Liver (tissue), 9 donors: ENCODE data around the gene WDR36. TPM values are rescaled to one million over a fixed set of nuclear protein-coding genes. Genes with fewer than 3 reads are reported as not detected.

Source experiments
- DNase-seq: peaks from one replicate; pipeline ENCODE4 v3.0.0-alpha.2; 2017; ENCODE audit warnings: low spot score
- H3K27ac ChIP-seq, 2 donors: one replicate each; pipeline ENCODE4 v1.7.0; 2013; ENCODE audit warnings: inconsistent platforms in 2 of 2, low read length in 2 of 2, control low read depth in 1 of 2, low read depth in 1 of 2, mild to moderate bottlenecking in 1 of 2
- H3K27me3 ChIP-seq, 4 donors: one replicate each; pipeline versions ENCODE4 v1.6.1 to v1.7.0; 2013; ENCODE audit warnings: low read length in 3 of 4, inconsistent platforms in 1 of 4, mild to moderate bottlenecking in 1 of 4, moderate library complexity in 1 of 4; ENCODE audit not compliant: control insufficient read depth in 4 of 4, insufficient read depth in 4 of 4
- H3K36me3 ChIP-seq, 4 donors: one replicate each; pipeline versions ENCODE4 v1.6.1 to v1.7.0; 2013; ENCODE audit warnings: low read length in 3 of 4, mild to moderate bottlenecking in 3 of 4, low read depth in 1 of 4, moderate library complexity in 1 of 4; ENCODE audit not compliant: control insufficient read depth in 4 of 4, insufficient read depth in 3 of 4
- H3K4me1 ChIP-seq, 4 donors: one replicate each; pipeline versions ENCODE4 v1.6.1 to v1.7.0; 2013; ENCODE audit warnings: low read length in 3 of 4, mild to moderate bottlenecking in 3 of 4, moderate library complexity in 1 of 4; ENCODE audit not compliant: control insufficient read depth in 4 of 4, insufficient read depth in 4 of 4
- H3K4me3 ChIP-seq, 3 donors: one replicate each; pipeline versions ENCODE4 v1.6.1 to v1.7.0; 2013; ENCODE audit warnings: low read length in 3 of 3, control low read depth in 1 of 3, low read depth in 1 of 3, mild to moderate bottlenecking in 1 of 3
- H3K9ac ChIP-seq, 2 donors: one replicate each; pipeline ENCODE4 v1.7.0; 2013; ENCODE audit warnings: low read length in 2 of 2, mild to moderate bottlenecking in 2 of 2, moderate library complexity in 2 of 2, control low read depth in 1 of 2, low read depth in 1 of 2
- H3K9me3 ChIP-seq, 4 donors: one replicate each; pipeline versions ENCODE4 v1.6.1 to v1.7.0; 2013; ENCODE audit warnings: low read length in 3 of 4; ENCODE audit not compliant: control insufficient read depth in 4 of 4
- EGR1 ChIP-seq, 2 donors: IDR thresholded peaks; 2 replicates each; pipeline ENCODE4 v1.6.1; 2016 to 2018; ENCODE audit warnings: antibody characterized with exemption in 2 of 2, low read depth in 2 of 2
- FOXA1 ChIP-seq: IDR thresholded peaks from 2 replicates; pipeline ENCODE4 v1.6.1; 2016; ENCODE audit warnings: antibody characterized with exemption
- FOXA2 ChIP-seq: IDR thresholded peaks from 2 replicates; pipeline ENCODE4 v1.6.1; 2016; ENCODE audit warnings: antibody characterized with exemption
- HNF4A ChIP-seq, 2 donors: conservative IDR thresholded peaks; 2 replicates each; pipeline ENCODE4 v1.6.1; 2016; ENCODE audit warnings: antibody characterized with exemption in 2 of 2, mild to moderate bottlenecking in 2 of 2
- HNF4G ChIP-seq: IDR thresholded peaks from 2 replicates; pipeline ENCODE4 v1.6.1; 2016; ENCODE audit warnings: antibody characterized with exemption
- JUND ChIP-seq, 2 donors: IDR thresholded peaks; 2 replicates each; pipeline ENCODE4 v1.6.1; 2016; ENCODE audit warnings: antibody characterized with exemption in 2 of 2
- NR2F2 ChIP-seq: IDR thresholded peaks from 2 replicates; pipeline ENCODE4 v1.6.1; 2016; ENCODE audit warnings: antibody characterized with exemption
- RAD21 ChIP-seq, 2 donors: IDR thresholded peaks; 2 replicates each; pipeline ENCODE4 v1.6.1; 2016; ENCODE audit warnings: antibody characterized with exemption in 2 of 2, mild to moderate bottlenecking in 2 of 2
- RXRA ChIP-seq, 2 donors: IDR thresholded peaks; 2 replicates each; pipeline ENCODE4 v1.6.1; 2017 to 2018; ENCODE audit warnings: antibody characterized with exemption in 2 of 2, mild to moderate bottlenecking in 1 of 2
- SP1 ChIP-seq: IDR thresholded peaks from 2 replicates; pipeline ENCODE4 v1.6.1; 2018; ENCODE audit warnings: antibody characterized with exemption, mild to moderate bottlenecking
- TAF1 ChIP-seq: conservative IDR thresholded peaks from 2 replicates; pipeline ENCODE4 v1.6.1; 2016; ENCODE audit warnings: antibody characterized with exemption, mild to moderate bottlenecking
- YY1 ChIP-seq: IDR thresholded peaks from 2 replicates; pipeline ENCODE4 v1.6.1; 2016; ENCODE audit warnings: antibody characterized with exemption, mild to moderate bottlenecking
- WGBS: extraction: QIAGEN DNeasy Blood & Tissue Kit; methylation state at CpG from one replicate; pipeline ENCODE4 v1.1.7; 2013; 5-methylcytosine and 5-hydroxymethylcytosine counted together
- polyA plus RNA-seq, 2 donors: library from polyadenylated mRNA; stranded (reverse) in 1 of 2; unstranded in 1 of 2; fragments of 200-250 nt in 1 of 2; fragments of >200 nt in 1 of 2; fragmentation: Nextera tagmentation in 1 of 2; extraction: Ambion mirVana in 1 of 2; gene quantifications; one replicate each; pipeline versions ENCODE4 v1.2.1 to v1.2.3, GENCODE V29; 2013 to 2015
- total RNA-seq, 2 donors: library from RNA; depleted of rRNA; stranded (reverse); fragments of >200 nt; gene quantifications; one replicate each; pipeline ENCODE4 v1.2.3, GENCODE V29; 2014
- TF ChIP-seq, protein P1 (sequence below): fragments of 150-350 bp; IDR thresholded peaks from 2 replicates; pipeline ENCODE4 v1.5.1; 2017; ENCODE audit warnings: improper control_type of control experiment, low read depth, low read length; ENCODE audit not compliant: missing input control
- TF ChIP-seq, protein P2 (sequence below): IDR thresholded peaks from 2 replicates; pipeline ENCODE4 v1.6.1; 2016; ENCODE audit warnings: antibody characterized with exemption
- TF ChIP-seq, protein P3 (sequence below): IDR thresholded peaks from 2 replicates; pipeline ENCODE4 v1.6.1; 2016; ENCODE audit warnings: antibody characterized with exemption
- TF ChIP-seq, protein P4 (sequence below): IDR thresholded peaks from 2 replicates; pipeline ENCODE4 v1.6.1; 2016; ENCODE audit warnings: antibody characterized with exemption
- donor health status: healthy.
- donor health status: healthy.
- donor health status: healthy.
- donor health status: healthy.
- donor health status: healthy.

WDR36 gene
- total and polyA plus RNA-seq, 4 donors, result 5.2 to 25.7 (median 12.1) TPM

DNA sequence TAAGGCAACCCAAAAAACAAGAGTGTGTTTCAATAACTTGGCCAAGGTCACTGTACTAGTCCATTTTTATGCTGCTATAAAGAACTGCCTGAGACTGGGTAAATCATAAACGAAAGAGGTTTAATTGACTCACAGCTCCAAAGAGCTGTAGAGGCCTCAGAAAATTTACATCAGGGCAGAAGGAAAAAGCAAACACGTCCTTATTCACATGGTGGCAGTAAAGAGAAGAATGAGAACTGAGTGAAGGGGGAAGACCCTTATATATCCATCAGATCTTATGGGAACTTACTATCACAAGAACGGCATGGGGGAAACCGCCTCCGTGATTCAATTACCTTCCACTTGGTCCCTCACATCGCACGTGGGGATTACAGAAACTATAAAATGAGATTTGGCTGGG, 67.7 kb downstream of the WDR36 start:
- Histone ChIP-seq H3K9ac (no peak overlapping the region), H3K27ac (no peak overlapping the region), H3K36me3 (no peaks in the 10 kb centered on the region), H3K9me3 (no peaks in the 10 kb centered on the region), H3K4me1 (no peaks in the 10 kb centered on the region), H3K4me3 (no peak overlapping the region), H3K27me3 (no peaks in the 10 kb centered on the region)
- no peak for DNase-seq
- 63% methylated on average over 7 of the region's 7 CpGs for WGBS
- TF ChIP-seq TAF1 (no peak), HNF4A (conservative IDR thresholded peaks at IDR 0.05) (no peak), HNF4G (no peak), RAD21 (IDR thresholded peaks at IDR 0.05) (no peak), RXRA (IDR thresholded peaks at IDR 0.05) (no peak), EGR1 (IDR thresholded peaks at IDR 0.05; ENCODE audit: low read depth in 2 of 2) (no peak), JUND (IDR thresholded peaks at IDR 0.05) (no peak), FOXA1 (no peak)
- TF ChIP-seq, protein P1, sequence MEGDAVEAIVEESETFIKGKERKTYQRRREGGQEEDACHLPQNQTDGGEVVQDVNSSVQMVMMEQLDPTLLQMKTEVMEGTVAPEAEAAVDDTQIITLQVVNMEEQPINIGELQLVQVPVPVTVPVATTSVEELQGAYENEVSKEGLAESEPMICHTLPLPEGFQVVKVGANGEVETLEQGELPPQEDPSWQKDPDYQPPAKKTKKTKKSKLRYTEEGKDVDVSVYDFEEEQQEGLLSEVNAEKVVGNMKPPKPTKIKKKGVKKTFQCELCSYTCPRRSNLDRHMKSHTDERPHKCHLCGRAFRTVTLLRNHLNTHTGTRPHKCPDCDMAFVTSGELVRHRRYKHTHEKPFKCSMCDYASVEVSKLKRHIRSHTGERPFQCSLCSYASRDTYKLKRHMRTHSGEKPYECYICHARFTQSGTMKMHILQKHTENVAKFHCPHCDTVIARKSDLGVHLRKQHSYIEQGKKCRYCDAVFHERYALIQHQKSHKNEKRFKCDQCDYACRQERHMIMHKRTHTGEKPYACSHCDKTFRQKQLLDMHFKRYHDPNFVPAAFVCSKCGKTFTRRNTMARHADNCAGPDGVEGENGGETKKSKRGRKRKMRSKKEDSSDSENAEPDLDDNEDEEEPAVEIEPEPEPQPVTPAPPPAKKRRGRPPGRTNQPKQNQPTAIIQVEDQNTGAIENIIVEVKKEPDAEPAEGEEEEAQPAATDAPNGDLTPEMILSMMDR, result no peak

DNA sequence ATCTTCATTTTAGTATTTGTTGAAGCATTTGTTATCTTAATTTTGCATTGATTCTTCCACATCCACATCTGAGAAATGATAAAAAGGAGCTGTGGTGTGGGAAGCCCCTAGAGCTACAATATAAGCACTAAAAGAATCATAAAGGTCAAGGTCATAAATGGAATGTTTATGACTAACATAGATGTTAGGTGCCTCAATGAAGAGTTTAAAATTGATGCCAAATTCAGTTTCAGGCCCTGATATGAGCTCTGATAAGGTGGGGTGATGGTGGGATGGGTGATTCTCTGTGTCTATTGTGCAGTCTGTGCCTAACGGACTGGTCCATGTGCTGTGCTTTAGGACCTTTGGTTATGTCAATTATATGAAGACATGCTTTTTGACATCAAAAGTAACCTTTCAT, 70.9 kb downstream of the WDR36 start:
- no peaks in the 10 kb centered on the region for H3K4me1 ChIP-seq
- H3K4me3 ChIP-seq, result no peak overlapping the region
- no peak overlapping the region for H3K27ac ChIP-seq
- no peak overlapping the region for H3K9ac ChIP-seq
- TF ChIP-seq EGR1 (IDR thresholded peaks at IDR 0.05; ENCODE audit: low read depth in 2 of 2) (no peak), RXRA (IDR thresholded peaks at IDR 0.05) (no peak), HNF4G (no peak), JUND (IDR thresholded peaks at IDR 0.05) (no peak)
- TF ChIP-seq, protein P1, result no peak
- WGBS, result 96% methylated on average over 1 of the region's 1 CpG
- no peaks in the 10 kb centered on the region for H3K9me3 ChIP-seq
- no peaks in the 10 kb centered on the region for H3K27me3 ChIP-seq
- no peak for DNase-seq
- no peaks in the 10 kb centered on the region for H3K36me3 ChIP-seq

DNA sequence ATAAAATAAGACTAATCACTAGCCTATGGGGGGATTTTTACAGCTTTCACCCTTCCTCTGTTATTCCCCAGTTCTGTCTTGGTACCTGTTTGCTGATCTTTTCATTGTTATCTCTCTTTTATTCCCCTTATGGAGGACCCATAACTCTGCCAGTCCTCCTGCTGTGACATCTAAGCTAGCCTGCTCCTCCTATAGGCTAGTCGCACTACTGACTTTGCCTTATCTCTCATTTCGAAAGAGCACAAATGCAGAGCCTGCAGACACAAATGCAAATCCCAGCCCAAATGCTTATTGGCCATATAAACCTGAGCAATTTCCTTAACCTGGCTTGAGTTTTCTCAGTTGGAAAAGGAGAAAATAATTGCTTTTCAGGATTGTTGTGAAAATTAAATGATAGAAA, 72.9 kb downstream of the WDR36 start:
- H3K4me1 ChIP-seq, result no peaks in the 10 kb centered on the region
- no peak overlapping the region for H3K27ac ChIP-seq
- no peak overlapping the region for H3K9ac ChIP-seq
- H3K4me3 ChIP-seq, result no peak overlapping the region
- TF ChIP-seq JUND (IDR thresholded peaks at IDR 0.05) (no peak), SP1 (no peak), FOXA1 (no peak), FOXA2 (no peak), RAD21 (IDR thresholded peaks at IDR 0.05) (no peak), EGR1 (IDR thresholded peaks at IDR 0.05; ENCODE audit: low read depth in 2 of 2) (no peak), NR2F2 (no peak), YY1 (no peak)
- TF ChIP-seq, protein P1, result no peak
- TF ChIP-seq, protein P2, sequence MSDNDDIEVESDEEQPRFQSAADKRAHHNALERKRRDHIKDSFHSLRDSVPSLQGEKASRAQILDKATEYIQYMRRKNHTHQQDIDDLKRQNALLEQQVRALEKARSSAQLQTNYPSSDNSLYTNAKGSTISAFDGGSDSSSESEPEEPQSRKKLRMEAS, result no peak
- TF ChIP-seq, protein P3, sequence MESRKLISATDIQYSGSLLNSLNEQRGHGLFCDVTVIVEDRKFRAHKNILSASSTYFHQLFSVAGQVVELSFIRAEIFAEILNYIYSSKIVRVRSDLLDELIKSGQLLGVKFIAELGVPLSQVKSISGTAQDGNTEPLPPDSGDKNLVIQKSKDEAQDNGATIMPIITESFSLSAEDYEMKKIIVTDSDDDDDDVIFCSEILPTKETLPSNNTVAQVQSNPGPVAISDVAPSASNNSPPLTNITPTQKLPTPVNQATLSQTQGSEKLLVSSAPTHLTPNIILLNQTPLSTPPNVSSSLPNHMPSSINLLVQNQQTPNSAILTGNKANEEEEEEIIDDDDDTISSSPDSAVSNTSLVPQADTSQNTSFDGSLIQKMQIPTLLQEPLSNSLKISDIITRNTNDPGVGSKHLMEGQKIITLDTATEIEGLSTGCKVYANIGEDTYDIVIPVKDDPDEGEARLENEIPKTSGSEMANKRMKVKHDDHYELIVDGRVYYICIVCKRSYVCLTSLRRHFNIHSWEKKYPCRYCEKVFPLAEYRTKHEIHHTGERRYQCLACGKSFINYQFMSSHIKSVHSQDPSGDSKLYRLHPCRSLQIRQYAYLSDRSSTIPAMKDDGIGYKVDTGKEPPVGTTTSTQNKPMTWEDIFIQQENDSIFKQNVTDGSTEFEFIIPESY, result no peak
- TF ChIP-seq, protein P4, sequence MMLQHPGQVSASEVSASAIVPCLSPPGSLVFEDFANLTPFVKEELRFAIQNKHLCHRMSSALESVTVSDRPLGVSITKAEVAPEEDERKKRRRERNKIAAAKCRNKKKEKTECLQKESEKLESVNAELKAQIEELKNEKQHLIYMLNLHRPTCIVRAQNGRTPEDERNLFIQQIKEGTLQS, result no peak
- no peaks in the 10 kb centered on the region for H3K27me3 ChIP-seq
- no peak for DNase-seq
- H3K36me3 ChIP-seq, result no peaks in the 10 kb centered on the region
- peaks cover 0 to 7% (median under 1%) of the 10 kb centered on the region in 4 donors for H3K9me3 ChIP-seq
- 86% methylated on average over 2 of the region's 2 CpGs for WGBS
